HepG2 (cell line): ENCODE data around the gene HLCS. TPM values are rescaled to one million over a fixed set of nuclear protein-coding genes. Genes with fewer than 3 reads are reported as not detected.

Experiments used
- ADNP ChIP-seq: sonication (generic); formaldehyde crosslinking; IDR thresholded peaks from 2 replicates; pipeline ENCODE4 v1.4.0; 2020; ENCODE audit warnings: missing genetic modification reagents
- ARHGAP35 ChIP-seq: sonication (generic); formaldehyde crosslinking; IDR thresholded peaks from 2 replicates; pipeline ENCODE4 v1.9.0; 2022; ENCODE audit warnings: mild to moderate bottlenecking, inconsistent platforms, moderate library complexity, missing genetic modification reagents, borderline replicate concordance
- ATF4 ChIP-seq, 2 experiments: fragments of 450-650 bp in 1 of 2; sonication (generic) in 1 of 2; formaldehyde crosslinking; IDR thresholded peaks; 2 replicates each; pipeline versions ENCODE4 v1.5.0 to v1.8.0; 2020 to 2022; ENCODE audit warnings: mild to moderate bottlenecking in 1 of 2, missing genetic modification reagents in 1 of 2
- CHD2 ChIP-seq: IDR thresholded peaks from 2 replicates; pipeline ENCODE4 v1.6.1; 2011; ENCODE audit warnings: low read depth, low read length, improper control_type of control experiment
- ELF1 ChIP-seq: sonication (generic); formaldehyde crosslinking; IDR thresholded peaks from 2 replicates; pipeline ENCODE4 v1.4.0; 2020; ENCODE audit warnings: missing genetic modification reagents
- HDAC2 ChIP-seq: sonication (generic); formaldehyde crosslinking; IDR thresholded peaks from 2 replicates; pipeline ENCODE4 v1.4.0; 2020; ENCODE audit warnings: missing genetic modification reagents
- HMG20B ChIP-seq: conservative IDR thresholded peaks from 2 replicates; pipeline ENCODE4 v1.6.1; 2016; ENCODE audit warnings: missing genetic modification reagents, missing compliant biosample characterization
- IRF2 ChIP-seq: IDR thresholded peaks from 2 replicates; pipeline ENCODE4 v1.6.1; 2018; ENCODE audit warnings: missing genetic modification reagents, missing compliant biosample characterization
- MEIS2 ChIP-seq: sonication (generic); formaldehyde crosslinking; IDR thresholded peaks from 2 replicates; pipeline ENCODE4 v1.9.0; 2021; ENCODE audit warnings: mild to moderate bottlenecking, missing genetic modification reagents
- RBM22 ChIP-seq: fragments of 200-400 bp; formaldehyde crosslinking; optimal IDR thresholded peaks from 2 replicates; pipeline ENCODE3; 2017; ENCODE audit warnings: mild to moderate bottlenecking, low read length, moderate library complexity
- SCMH1 ChIP-seq: sonication (generic); formaldehyde crosslinking; IDR thresholded peaks from 2 replicates; pipeline ENCODE4 v1.9.0; 2021; ENCODE audit warnings: missing genetic modification reagents, mild to moderate bottlenecking, borderline replicate concordance
- THAP9 ChIP-seq: sonication (generic); formaldehyde crosslinking; IDR thresholded peaks from 2 replicates; pipeline ENCODE4; 2020; ENCODE audit warnings: missing genetic modification reagents, mild to moderate bottlenecking, borderline replicate concordance
- ZMAT3 ChIP-seq: sonication (generic); formaldehyde crosslinking; conservative IDR thresholded peaks from 2 replicates; pipeline ENCODE4 v1.7.0; 2021; ENCODE audit warnings: missing genetic modification reagents
- ZMYM2 ChIP-seq: sonication (generic); formaldehyde crosslinking; IDR thresholded peaks from 2 replicates; pipeline ENCODE4 v1.8.0; 2022; ENCODE audit warnings: mild to moderate bottlenecking, missing genetic modification reagents
- ZNF138 ChIP-seq: sonication (generic); formaldehyde crosslinking; IDR thresholded peaks from 2 replicates; pipeline ENCODE4 v1.5.0; 2020; ENCODE audit warnings: mild to moderate bottlenecking, low read depth, missing genetic modification reagents
- ZNF556 ChIP-seq: sonication (generic); formaldehyde crosslinking; IDR thresholded peaks from 2 replicates; pipeline ENCODE4 v1.4.0; 2020; ENCODE audit warnings: mild to moderate bottlenecking, missing genetic modification reagents, borderline replicate concordance
- ZNF563 ChIP-seq: sonication (generic); formaldehyde crosslinking; IDR thresholded peaks from 2 replicates; pipeline ENCODE4 v1.8.0; 2022; ENCODE audit warnings: mild to moderate bottlenecking, moderate library complexity, missing genetic modification reagents
- ZSCAN5A ChIP-seq: sonication (generic); formaldehyde crosslinking; IDR thresholded peaks from 2 replicates; pipeline ENCODE4 v1.8.0; 2022; ENCODE audit warnings: mild to moderate bottlenecking, missing genetic modification reagents, borderline replicate concordance
- polyA plus RNA-seq, 8 experiments: library from polyadenylated mRNA; depleted of rRNA in 3 of 8; stranded (reverse) in 7 of 8; unstranded in 1 of 8; fragments of >200 nt; fragmentation: Illumina TruSeq in 4 of 8; extraction: Trizol in 4 of 8; gene quantifications; 2 replicates each; pipeline versions ENCODE4 v1.2.1 to v1.2.3, GENCODE V29; 2011 to 2016; ENCODE audit warnings: low read depth in 4 of 8, missing spikeins in 1 of 8, mixed read lengths in 1 of 8; ENCODE audit not compliant: insufficient read depth in 1 of 8
- total RNA-seq, 5 experiments: library from RNA; depleted of rRNA; stranded (reverse); fragments of >200 nt; fragmentation: Illumina TruSeq; extraction: Trizol; gene quantifications; 2 replicates each; pipeline ENCODE4 v1.2.3, GENCODE V29; 2016; ENCODE audit warnings: low read depth in 1 of 5
- TF ChIP-seq, protein P1 (sequence below): sonication (generic); formaldehyde crosslinking; IDR thresholded peaks from 2 replicates; pipeline ENCODE4 v1.4.0; 2020; ENCODE audit warnings: low read depth, mild to moderate bottlenecking, missing genetic modification reagents

Gene HLCS
- total and polyA plus RNA-seq, 2 of the 13 experiments (the other 11 are each of a cell fraction or from before 2014, with no cell fraction given): 7.9 to 12.3 TPM

GRCh38 chr21:36966066-36966820 lies at the start of gene HLCS (continued):
- TF ChIP-seq ARHGAP35 (CRISPR knock-in tag) (peak; percentile 65; the same call in 1 of the 2 replicates), ZMAT3 (CRISPR knock-in tag) (no peak), ZNF556 (0 out of 2 replicates have a peak, but pooled peaks have one; percentile 26), IRF2 (CRISPR knock-in tag) (no peak), HMG20B (CRISPR knock-in tag) (no peak), ZSCAN5A (CRISPR knock-in tag) (no peak), ZNF563 (CRISPR knock-in tag) (no peak; the same call in none of the 2 replicates), ZMYM2 (CRISPR knock-in tag) (0 out of 2 replicates have a peak, but pooled peaks have one; percentile 71), ELF1 (CRISPR knock-in tag) (no peak), RBM22 (peak; percentile 48), CHD2 (no peak), MEIS2 (CRISPR knock-in tag) (peak; percentile 66; the same call in 1 of the 2 replicates), THAP9 (no peak), SCMH1 (CRISPR knock-in tag) (no peak), ATF4 (CRISPR knock-in tag; IDR thresholded peaks at IDR 0.05) (no peak; a peak in 1 of 4 replicates), ZNF138 (peak; percentile 39; the same call in 1 of the 2 replicates), ADNP (no peak), HDAC2 (CRISPR knock-in tag) (no peak)
- TF ChIP-seq, protein P1, sequence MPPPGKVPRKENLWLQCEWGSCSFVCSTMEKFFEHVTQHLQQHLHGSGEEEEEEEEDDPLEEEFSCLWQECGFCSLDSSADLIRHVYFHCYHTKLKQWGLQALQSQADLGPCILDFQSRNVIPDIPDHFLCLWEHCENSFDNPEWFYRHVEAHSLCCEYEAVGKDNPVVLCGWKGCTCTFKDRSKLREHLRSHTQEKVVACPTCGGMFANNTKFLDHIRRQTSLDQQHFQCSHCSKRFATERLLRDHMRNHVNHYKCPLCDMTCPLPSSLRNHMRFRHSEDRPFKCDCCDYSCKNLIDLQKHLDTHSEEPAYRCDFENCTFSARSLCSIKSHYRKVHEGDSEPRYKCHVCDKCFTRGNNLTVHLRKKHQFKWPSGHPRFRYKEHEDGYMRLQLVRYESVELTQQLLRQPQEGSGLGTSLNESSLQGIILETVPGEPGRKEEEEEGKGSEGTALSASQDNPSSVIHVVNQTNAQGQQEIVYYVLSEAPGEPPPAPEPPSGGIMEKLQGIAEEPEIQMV (CRISPR knock-in tag): peak; percentile 77; the same call in 1 of the 2 replicates
